C4-2B (cell line): ENCODE measurements around the gene EIF3K.

ENCODE experiments used
- CTCF ChIP-seq: fragments of 450-650 bp; conservative IDR thresholded peaks from 2 replicates; pipeline ENCODE4 v1.5.1; 2017; ENCODE audit warnings: mild to moderate bottlenecking
- ZFX ChIP-seq: fragments of 450-650 bp; IDR thresholded peaks from 2 replicates; pipeline ENCODE4 v1.6.1; 2017

GRCh38 chr19:38617764-38618589 is 1.0 kb upstream of the EIF3K start, which contains the start of gene MAP4K1:
- no peak for TF ChIP-seq CTCF
- no peak for TF ChIP-seq ZFX
